HG03139 (cell line): Measurements from ENCODE around the gene RNF141.

ENCODE experiments used
- ATAC-seq: cut with Tn5 transposase; IDR thresholded peaks from one replicate; pipeline ENCODE4 v1.9.1; 2021; ENCODE audit not compliant: unreplicated experiment

The RNF141 gene

DNA sequence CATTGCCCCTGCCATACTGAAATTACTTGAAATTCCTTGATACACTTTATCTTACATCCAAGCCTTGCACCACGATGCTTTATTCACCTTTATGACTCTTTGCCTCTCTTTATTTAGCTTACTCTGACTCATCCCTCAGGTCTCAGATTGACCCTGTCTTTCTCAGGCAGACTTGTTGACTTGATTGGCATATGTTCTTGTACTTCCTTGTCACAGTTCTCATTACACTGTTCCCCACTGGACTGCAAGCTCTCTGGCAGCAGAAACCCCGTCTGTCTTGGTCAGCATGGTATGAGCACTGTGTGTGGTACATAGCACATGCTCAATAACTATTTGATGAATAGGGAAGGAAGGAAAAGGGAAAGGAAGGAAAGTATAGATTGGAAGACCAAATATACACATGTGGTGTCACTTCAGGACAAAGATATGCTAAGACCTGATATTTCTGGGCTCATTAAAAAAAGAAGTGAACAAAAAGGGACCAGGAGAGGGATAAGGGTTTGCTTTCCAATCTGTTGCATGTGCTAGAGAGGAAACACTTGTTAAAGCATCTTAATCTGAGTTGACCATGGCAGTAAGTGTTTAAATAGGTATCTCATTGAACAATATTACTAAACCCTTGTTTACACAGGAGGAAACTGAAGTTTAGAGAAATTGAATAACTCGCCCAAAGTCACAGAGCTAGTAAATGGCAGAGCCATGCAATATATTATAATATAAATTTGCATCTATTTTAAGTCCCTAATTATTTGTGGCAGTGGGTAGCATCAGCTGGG is 20.2 kb upstream of the RNF141 start:
- ATAC-seq, result no peak

- ATAC-seq, result no peak
Observed at GRCh38 chr11:10558288-10558687, 17.3 kb upstream of the RNF141 start.

- no peak for ATAC-seq
Observed at GRCh38 chr11:10556590-10556989, 15.6 kb upstream of the RNF141 start.

- ATAC-seq, result no peak
Observed at GRCh38 chr11:10551845-10552352, 10.9 kb upstream of the RNF141 start.

DNA sequence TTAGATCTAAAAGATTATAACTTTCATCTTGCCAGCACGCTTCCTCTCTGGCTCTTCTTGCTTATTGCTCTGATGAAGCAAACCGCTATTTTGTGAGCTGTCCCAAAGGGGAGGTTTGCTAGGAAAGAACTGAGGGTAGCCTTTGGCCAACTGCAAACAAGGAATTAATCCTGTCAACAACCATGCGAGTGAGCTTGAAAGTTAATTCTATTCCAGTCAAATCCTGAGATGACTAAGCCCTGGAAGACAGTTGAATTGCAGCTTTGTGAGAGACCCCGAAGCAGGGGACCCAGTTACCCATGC is 10.3 kb upstream of the RNF141 start:
- no peak for ATAC-seq

GRCh38 chr11:10550503-10551289 is 9.7 kb upstream of the RNF141 start:
- no peak for ATAC-seq

DNA sequence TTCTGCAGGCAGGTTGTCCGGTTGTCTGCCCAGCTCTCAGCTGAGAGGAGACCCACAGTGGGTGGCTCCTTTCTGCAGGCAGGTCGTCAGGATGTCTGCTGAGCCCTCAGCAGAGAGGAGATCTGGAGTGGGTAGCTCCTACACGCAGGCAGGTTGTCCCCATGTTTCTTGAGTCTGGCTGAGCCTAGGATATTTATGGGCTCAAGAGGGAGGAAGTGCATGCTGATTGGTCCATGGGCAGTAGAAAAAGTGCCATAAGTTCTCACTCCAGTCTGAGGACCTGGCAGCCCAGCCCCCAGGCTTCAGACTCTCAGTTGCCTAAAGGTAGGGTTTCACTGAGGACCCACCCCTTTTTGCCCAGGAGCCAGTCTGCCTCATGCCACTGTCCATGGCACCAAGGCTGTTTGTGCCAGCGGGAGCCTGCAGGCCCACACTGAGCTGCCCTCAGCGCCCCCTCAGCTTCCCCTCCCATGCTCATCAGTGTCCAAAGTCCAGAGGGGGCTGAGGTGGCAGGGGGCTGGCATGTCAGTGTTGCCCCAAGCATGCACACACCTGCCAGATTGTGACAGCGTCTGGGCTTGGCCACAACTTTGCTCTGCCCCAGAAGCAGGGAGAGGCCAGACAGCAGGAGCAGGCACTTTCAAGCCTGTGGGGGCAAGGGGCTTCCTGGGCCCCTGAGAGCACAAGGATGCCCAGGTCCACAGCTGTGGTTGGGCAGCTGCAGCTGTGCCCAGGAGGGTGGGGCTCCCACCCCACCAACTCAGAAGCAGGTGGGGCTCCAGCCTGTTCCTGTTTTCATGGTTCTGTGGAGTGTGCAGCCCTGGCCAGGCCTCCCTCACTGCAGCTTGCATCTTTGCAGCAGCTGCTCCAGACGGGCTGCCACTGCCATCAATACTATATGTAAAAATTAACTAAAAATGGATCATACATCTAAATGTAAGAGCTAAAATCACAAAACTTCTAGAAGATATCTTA is 3.8 kb upstream of the RNF141 start:
- no peak for ATAC-seq

DNA sequence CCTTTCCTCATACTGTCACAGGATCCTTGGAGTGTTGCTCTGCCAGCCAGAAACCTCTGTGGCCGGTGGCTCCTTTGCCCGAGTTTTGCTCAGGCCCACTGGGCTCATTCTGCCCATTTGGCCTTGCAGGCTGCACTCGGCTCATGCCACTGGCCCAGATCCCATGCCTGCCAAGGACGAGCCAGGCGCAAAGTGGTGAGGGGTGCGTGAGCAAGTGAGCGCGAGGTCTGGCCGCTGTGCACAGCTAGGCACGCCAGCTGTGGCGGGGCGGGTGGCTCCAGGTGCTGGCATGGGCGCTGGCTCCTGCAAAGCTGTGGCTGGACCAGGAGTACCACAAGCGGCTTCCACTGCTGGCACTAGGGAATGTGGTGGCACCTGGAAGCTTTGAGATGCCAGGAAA is 2.8 kb upstream of the RNF141 start:
- no peak for ATAC-seq

DNA sequence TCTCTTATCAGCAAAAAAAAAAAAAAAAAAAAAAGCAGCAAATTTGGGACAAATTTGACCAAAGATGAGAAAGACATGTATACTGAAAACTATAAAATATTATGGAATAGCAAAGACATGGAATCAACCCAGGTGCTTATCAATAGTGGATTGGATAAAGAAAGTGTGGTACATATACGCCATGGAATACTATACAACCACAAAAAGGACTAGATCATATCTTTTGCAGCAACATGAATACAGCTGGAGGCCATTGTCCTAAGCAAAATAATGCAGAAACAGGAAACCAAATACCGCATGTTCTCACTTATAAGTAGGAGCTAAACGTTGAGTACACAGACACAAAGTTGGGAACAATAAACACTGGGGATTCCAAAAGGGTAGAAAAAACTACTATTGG is 1.8 kb upstream of the RNF141 start:
- no peak for ATAC-seq

DNA sequence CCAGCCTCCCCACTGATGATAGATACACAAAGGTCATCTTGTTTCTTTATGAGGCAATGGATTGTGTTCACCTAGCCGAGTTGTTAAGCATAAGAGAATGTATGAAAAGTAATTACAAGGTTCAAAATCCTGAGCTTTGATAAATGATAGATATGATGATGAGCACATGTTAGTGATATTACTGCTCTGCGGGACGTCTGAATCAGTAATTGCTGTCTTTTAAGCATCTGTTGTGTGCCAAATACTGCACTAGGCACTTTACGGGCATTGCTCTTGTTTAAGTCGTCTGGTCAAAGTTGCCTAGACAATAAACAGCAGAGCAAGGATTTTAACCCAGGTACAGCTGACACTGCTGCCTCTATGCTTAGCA is 559 bp upstream of the RNF141 start:
- no peak for ATAC-seq

GRCh38 chr11:10540546-10540914 is 457 bp downstream of the RNF141 start:
- peak; percentile 11 for ATAC-seq

GRCh38 chr11:10539339-10539738 is 1.6 kb downstream of the RNF141 start:
- no peak for ATAC-seq

DNA sequence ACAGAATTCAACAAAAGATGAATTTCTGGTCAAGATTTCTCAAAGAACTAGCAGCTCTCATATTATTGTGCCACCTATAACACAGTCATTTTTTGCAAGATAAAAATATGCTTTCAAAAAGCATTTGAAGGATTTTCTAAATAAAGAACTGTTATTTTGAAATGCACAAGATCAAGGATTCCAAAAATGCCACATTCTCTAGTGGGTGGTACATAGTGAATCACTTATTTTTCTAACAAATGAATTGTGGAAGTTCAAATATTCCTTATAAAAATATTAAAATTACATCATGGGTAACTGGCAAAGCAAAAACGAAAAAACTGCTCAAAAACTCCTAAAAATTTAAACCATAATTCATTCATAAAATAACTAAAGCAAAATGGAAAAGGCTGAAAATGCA is 2.1 kb downstream of the RNF141 start:
- ATAC-seq, result no peak

GRCh38 chr11:10537600-10537999 is 3.4 kb downstream of the RNF141 start:
- no peak for ATAC-seq

DNA sequence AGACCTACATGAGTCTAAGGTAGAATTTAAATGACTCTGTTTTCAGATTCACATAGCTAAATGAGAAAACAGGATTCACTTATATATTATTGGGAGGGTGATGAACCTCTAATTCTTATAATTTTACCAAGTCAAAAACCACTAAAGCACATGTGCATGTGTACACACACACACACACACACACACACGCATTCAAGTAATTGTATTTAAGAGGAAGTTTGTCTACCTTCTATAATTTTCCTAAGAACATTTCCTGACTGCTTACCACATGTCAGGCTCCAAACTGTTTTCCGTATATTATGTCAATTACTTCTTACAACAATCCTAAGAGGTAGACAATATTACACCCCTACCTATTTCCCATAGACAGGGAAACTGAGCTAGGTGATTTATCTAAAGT is 6.7 kb downstream of the RNF141 start:
- no peak for ATAC-seq

- ATAC-seq, result no peak
Observed at GRCh38 chr11:10533323-10533722, 7.7 kb downstream of the RNF141 start.

DNA sequence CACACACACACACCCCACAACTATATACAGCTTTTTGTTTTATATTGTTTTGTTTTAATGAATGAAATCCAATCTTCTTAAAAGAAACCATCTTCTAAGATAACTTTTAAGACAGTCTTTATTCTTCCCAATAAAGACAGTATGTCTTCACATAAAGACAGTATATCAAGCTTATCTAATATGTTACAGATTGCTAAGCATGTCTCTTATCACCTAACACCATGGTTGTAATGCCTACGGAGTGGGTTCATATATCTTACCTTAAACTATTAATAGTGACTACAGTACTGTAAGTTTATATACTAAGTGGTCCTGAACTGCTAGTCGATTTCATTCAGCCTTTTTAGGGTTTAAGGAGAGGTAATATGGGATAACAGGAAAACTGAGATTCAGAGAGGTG is 8.5 kb downstream of the RNF141 start:
- no peak for ATAC-seq

- no peak for ATAC-seq
Observed at GRCh38 chr11:10529279-10529678, 11.7 kb downstream of the RNF141 start.

DNA sequence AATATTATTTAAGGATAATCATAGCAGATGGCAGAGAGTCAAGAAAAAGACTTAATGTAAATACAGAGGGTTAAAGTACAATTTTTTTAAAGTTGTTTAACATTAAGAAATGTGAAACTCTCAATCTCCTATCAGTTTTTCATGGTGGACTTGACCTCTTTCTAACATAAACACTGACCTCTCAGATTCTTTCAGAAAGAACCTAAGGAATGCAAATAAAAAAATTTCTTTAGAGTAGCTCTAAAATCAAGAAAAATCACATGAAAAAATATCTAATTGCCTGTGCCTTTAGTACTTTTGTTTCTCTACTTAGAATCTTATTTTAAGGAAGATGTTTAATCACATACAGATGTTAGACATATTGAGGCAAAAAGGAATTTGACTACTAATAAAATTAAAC is 12.9 kb downstream of the RNF141 start:
- no peak for ATAC-seq

DNA sequence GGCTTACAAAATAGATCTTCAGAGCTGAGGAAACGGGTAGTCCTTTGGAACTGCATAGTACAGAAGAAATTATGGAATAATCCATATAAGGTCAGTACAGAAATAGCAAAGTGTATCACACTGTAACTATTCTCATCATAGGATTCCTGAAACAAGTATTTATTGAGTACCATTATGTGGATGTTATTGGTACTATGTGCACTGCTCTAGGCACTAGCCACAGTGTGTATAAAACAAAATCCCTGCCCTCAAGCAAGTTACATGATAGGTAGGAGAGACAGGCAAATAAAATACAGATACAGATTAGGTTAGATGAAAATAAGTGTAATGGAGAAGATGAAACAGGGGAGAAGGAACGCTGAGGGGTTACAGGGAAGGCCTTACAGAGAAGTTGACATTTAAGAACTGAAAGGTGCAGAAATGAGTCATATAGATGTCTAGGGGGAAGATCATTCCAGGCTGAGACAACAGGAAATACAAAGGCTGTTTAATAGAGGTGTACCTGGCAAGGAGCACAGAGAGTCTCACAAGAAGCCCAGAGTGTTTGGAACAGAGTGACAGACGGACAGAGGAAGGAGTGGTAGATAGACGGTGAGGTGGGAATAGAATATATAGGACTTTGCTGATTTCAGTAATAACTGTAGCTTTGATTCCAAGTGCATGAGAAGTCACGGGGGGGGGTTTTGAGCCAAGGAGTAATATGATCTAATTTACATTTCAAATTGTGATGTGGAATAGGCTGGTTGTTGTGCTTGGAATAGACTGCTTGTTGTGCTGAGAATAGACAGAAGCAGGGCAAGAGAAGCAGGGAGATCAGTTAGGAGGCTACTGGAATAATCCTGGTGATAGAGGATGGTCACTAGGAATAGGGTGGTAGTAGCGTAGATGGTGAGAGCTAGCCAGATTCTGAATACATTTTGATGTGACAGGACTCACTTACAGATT is 13.7 kb downstream of the RNF141 start:
- ATAC-seq, result peak; percentile 61
